Measurements from ENCODE around the gene SPATA31D4.
A peak's percentile ranks its signal among the peaks of the same experiment; 100 is the strongest.
"Not testable (repeated sequence)": the region's sequence is repeated elsewhere in the genome, so short reads cannot be mapped to it uniquely, and the experiment has no call there.

SPATA31D4 gene

DNA sequence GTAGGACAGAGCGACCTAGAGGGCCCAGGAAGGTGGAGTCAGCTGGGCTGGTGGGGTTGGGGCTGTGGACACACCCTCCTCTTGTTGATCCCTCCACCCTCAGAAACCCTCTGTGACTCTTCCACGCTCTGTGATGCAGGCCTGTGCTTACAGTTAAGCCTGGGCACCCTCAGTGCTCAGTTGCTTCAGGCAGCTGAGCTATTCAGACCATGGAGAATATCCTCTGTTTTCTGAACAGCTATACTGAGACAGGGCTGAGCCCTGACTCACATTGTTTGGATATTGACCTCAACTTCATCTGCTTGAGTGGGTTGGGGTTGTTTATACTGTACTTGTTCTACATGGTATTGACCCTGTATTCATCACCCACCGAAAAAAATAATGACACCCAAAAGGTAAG lies at the start of gene SPATA31D4:
SPATA31D4 (plus strand) TSS at position 124 of the 400 bp plus-strand sequence; CDS start at position 210, 86 bp downstream.
- DNase-seq, result not testable (repeated sequence)

GRCh38 chr9:81878530-81878929 lies 49.7 kb upstream of the SPATA31D4 start:
- DNase-seq, result no peak

DNA sequence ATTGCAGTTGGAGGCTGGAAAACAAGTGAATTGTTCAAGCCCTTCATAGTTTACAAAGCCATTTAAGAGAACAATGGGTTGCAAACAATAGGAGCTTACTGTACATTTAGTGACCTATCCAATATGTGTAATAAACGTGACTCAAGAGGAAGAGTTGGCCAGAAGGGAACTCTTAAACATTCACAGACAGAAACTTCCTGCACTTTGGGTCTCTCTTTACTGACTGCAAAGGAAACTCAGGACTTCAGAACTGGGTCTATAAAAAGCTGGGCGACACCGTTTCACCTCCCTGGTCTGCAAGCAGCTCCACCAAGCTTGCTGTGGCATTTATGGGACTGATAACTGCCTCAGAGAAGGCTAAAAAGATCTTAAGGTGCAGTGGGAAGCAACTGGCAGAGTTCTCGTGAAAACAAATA lies 48.7 kb upstream of the SPATA31D4 start:
- no peak for DNase-seq

DNA sequence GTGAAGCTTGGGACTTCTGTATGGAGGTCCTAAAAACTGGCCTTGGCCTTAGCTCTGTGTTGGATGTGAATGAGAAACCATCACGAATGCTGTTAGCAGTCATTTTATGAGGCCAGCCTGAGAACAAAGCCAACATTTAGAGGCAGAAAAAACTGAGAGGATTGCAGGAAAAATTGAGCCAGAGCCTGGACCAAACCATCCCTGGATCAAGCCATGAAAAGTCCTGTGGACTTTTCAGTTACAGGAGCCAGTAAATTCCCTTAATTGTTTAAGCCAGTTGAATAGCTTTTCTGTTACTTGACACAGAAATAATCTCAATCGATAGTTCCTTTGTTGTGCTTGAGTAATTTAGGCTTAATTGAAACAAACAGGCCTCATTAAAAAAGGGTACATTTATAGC lies 42.6 kb upstream of the SPATA31D4 start:
- peak; percentile 3 for DNase-seq

- DNase-seq, result no peak
Measured at GRCh38 chr9:81886665-81887064, 41.6 kb upstream of the SPATA31D4 start.

GRCh38 chr9:81890104-81890503 lies 38.1 kb upstream of the SPATA31D4 start:
- DNase-seq, result no peak

GRCh38 chr9:81892440-81892839 lies 35.8 kb upstream of the SPATA31D4 start:
- no peak for DNase-seq

DNA sequence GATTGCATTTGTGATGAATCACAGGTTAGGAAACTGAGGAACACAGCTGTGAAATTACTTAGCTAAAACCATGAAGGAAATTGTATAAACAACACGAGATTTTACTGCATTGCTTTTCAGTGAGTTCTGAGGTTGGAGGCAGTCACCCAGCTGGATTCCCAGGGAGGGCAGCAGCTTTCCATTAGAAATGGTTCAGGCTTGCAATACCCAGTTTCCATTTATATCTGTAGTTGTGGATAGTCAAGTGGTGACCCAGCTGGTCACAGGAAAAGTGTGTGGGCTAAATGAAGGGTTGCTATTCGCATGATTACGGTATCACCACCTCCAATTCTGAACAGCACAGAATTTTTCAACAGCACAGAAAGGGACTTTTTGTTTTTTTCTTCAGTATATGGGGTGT lies 34.3 kb upstream of the SPATA31D4 start:
- no peak for DNase-seq

DNA sequence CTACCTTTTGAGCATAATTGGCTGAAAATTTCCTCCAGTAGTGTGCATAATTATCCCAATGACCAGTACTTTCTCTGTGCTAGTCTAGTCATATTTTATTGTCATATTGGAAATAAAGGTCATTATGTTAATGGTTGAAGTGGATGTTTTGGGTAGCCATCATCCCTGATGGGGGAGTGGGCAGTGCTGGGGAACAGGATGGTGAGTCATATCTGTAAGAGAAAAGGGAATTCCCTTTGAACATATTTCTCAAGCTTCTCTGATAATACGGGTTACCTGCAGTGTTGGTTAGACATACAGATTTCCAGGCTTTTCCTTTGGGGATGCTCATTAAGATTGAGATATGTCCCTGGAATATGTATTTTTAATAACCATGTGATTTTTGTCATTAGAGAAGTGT lies 33.3 kb upstream of the SPATA31D4 start:
- no peak for DNase-seq

DNA sequence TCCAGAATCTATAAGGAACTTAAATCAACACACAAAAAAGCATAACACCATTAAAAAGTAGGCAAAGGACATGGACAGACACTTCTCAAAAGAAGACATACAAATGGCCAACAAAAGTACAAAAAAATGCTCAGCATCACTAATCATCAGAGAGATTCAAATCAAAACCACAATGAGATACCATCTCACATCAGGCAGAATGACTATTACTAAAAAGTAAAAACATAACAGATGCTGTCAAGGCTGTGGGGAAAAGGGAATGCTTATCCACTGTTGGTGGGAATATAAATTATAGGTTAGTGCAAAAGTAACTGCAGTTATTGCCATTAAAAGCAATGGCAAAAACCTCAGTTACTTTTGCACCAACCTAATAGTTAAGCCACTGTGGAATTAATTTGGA lies 32.2 kb upstream of the SPATA31D4 start:
- DNase-seq, result no peak

- DNase-seq, result no peak
Measured at GRCh38 chr9:81898851-81899250, 29.4 kb upstream of the SPATA31D4 start.

DNA sequence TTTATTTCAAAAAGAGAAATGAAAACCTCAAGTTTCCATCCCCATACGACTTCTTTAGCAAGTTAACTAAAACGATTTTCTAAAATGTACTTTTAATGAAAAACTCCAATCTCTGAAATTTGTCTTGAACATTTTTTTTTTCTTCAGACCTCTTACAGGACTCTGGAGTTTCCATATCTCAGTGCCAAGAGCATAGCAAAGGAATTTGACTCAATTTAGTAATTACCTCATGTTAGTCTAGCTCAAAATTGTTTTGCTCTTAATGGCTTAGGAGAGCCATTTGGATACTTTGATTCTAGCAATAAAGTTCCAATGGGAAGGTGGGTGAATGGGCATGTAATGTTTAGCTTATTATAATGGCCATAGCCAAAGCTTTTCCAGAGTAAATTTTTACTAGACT lies 26.0 kb upstream of the SPATA31D4 start:
- no peak for DNase-seq

- DNase-seq, result no peak
Measured at GRCh38 chr9:81902626-81903025, 25.6 kb upstream of the SPATA31D4 start.

DNA sequence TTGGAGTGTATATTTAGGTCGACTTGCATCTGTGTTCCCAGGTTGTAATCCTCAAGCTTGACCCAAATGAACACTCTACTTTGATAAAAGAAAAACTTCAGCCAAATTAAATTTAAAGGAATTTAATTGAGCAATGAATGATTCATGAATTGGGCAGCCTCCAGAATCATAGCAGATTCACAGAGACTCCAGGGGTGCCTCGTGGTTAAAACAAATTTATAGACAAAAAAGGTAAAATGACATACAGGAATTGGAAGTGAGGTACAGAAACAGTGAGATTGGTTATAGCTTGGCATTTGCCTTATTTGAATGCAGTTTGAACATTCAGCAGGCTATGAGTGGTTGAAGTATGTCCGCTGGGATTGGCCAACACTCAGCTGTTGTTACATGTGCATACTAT lies 21.6 kb upstream of the SPATA31D4 start:
- no peak for DNase-seq

- no peak for DNase-seq
Measured at GRCh38 chr9:81912135-81912534, 16.1 kb upstream of the SPATA31D4 start.

DNA sequence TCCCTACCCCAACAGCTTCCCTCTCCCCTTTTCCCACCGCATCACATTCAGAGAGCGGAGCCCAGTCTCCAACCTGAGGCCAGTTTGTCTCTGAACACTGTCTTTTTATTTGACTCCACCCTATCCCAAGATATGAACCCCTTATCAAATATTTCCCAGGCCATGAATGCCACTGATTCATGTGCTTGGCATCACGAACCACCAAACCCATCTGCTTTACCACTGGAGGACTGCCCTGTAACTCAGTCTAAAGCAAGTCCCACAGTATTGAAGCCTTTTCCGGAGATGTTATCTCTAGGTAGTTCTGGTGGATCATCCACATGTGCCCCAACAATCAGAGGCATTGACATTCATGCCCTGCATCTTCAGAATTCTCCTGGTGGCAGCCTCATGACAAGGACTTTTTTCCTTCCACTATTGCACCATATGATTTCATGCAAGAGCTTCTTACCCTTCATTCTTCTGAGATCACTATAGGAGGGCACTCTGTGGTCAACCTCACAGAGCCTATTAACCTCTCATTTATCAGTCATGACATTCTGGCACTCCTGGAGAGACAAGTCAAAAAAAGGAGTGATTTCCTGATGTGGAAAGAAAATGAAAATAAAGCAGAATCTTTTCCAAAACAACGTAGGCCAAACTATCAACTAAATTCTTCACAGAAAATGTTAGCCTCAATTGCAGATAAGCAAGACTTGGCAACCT lies 12.3 kb upstream of the SPATA31D4 start:
- no peak for DNase-seq

DNA sequence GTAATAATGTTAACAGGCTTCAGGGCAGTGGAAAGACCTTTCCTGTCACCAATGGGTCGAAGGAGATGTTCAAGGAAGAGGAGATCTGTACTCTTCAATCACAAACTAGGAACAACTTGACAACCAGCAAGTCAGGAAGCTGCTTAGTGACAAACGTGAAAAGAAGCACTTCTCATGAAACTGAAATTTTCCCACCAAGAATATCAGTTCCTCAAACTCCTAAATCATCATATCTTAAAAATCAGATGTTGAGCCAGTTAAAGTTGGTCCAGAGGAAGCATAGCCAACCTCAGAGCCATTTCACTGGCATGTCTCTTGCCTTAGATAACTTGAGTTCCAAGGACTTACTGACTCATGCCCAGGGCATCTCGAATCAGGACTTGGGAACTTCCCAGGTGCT lies 9.7 kb upstream of the SPATA31D4 start:
- not testable (repeated sequence) for DNase-seq

DNA sequence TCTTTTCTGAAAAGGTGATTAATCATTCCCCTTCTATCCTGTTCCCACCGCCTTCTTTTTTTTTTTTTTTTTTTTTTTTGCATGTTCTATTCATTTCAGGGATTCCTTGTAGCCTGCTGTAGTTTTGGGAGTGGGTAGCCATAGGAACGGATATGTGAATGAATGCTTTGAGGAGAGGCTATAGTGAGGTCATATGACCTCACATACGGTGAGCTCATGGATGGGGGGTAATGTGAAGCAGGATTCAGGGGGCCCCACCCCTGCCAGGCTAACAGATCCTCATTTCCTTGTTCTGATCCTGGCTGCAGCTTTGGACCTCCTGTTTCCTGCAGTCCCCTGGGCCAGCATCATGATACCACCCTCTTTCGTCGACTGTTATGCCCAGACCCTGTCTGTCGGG lies 1.9 kb downstream of the SPATA31D4 start:
- not testable (repeated sequence) for DNase-seq

DNA sequence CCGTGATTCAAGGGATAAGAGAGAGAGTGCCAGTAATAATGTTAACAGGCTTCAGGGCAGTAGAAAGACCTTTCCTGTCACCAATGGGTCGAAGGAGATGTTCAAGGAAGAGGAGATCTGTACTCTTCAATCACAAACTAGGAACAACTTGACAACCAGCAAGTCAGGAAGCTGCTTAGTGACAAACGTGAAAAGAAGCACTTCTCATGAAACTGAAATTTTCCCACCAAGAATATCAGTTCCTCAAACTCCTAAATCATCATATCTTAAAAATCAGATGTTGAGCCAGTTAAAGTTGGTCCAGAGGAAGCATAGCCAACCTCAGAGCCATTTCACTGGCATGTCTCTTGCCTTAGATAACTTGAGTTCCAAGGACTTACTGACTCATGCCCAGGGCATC lies 5.3 kb downstream of the SPATA31D4 start:
- not testable (repeated sequence) for DNase-seq

GRCh38 chr9:81943393-81943792 lies 15.2 kb downstream of the SPATA31D4 start, which contains the start of gene SPATA31D3:
TSS of gene SPATA31D3 (plus strand) at chr9:81943500. CDS start at chr9:81943586, 86 bp downstream.
- not testable (repeated sequence) for DNase-seq

DNA sequence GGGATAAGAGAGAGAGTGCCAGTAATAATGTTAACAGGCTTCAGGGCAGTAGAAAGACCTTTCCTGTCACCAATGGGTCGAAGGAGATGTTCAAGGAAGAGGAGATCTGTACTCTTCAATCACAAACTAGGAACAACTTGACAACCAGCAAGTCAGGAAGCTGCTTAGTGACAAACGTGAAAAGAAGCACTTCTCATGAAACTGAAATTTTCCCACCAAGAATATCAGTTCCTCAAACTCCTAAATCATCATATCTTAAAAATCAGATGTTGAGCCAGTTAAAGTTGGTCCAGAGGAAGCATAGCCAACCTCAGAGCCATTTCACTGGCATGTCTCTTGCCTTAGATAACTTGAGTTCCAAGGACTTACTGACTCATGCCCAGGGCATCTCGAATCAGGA lies 20.4 kb downstream of the SPATA31D4 start:
- not testable (repeated sequence) for DNase-seq

DNA sequence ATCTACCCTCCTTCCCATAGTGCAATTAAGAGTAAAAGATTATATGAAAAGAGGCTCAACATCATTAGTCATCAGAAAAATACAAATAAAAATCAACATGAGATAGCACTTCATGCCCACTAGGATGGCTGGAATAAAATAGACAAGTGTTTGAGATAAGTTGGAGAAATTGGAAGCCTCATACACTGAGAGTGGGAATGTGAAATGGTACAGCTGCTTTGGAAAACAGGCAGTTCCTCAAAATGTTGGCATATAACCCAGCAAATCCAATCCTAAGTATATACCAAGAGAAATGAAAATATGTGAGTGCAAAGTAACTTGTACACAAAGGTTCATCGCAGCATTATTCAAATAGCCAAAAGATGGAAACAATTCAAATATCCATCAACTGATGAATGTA lies 24.9 kb downstream of the SPATA31D4 start:
- no peak for DNase-seq

GRCh38 chr9:81955625-81956024 lies 27.4 kb downstream of the SPATA31D4 start:
- DNase-seq, result no peak

GRCh38 chr9:81964218-81965171 lies 36.3 kb downstream of the SPATA31D4 start:
- DNase-seq, result no peak
